Mesenchymal stem cell (in vitro differentiated cells and primary cell): Measurements from ENCODE around the gene RYK.

ENCODE experiments used
- DNase-seq: peaks from one replicate; pipeline ENCODE4 v3.0.0-alpha.2; 2013
- H2AFZ ChIP-seq: one replicate; pipeline ENCODE4 v1.6.1; 2013; ENCODE audit warnings: low read depth, mild to moderate bottlenecking, control low read depth, inconsistent platforms, low read length, moderate library complexity
- H2AK5ac ChIP-seq: 2 replicates; pipeline ENCODE4 v1.6.1; 2013; ENCODE audit warnings: low read length, moderate library complexity, mild to moderate bottlenecking, inconsistent platforms; ENCODE audit not compliant: severe bottlenecking
- H2BK120ac ChIP-seq: one replicate; pipeline ENCODE4 v1.6.1; 2013; ENCODE audit warnings: low read depth, mild to moderate bottlenecking, inconsistent platforms, low read length, moderate library complexity
- H2BK12ac ChIP-seq, 2 experiments: one replicate each; pipeline ENCODE4 v1.6.1; 2013; ENCODE audit warnings: inconsistent platforms in 2 of 2, low read length in 2 of 2, mild to moderate bottlenecking in 2 of 2, moderate library complexity in 2 of 2, control low read depth in 1 of 2
- H2BK15ac ChIP-seq: one replicate; pipeline ENCODE4 v1.6.1; 2013; ENCODE audit warnings: mild to moderate bottlenecking, low read depth, inconsistent platforms; ENCODE audit not compliant: poor library complexity, severe bottlenecking
- H2BK5ac ChIP-seq: 2 replicates; pipeline ENCODE4 v1.6.1; 2013; ENCODE audit warnings: low read depth, mild to moderate bottlenecking, low read length, control low read depth, inconsistent platforms; ENCODE audit not compliant: poor library complexity, severe bottlenecking
- H3K14ac ChIP-seq, 2 experiments: one replicate each; pipeline ENCODE4 v1.6.1; 2013; ENCODE audit warnings: inconsistent platforms in 2 of 2, low read length in 2 of 2, control low read depth in 1 of 2, mild to moderate bottlenecking in 1 of 2, moderate library complexity in 1 of 2
- H3K18ac ChIP-seq, 2 experiments: one replicate each; pipeline ENCODE4 v1.6.1; 2013; ENCODE audit warnings: inconsistent platforms in 2 of 2, low read length in 2 of 2, control low read depth in 1 of 2, low read depth in 1 of 2, mild to moderate bottlenecking in 1 of 2
- H3K23ac ChIP-seq, 2 experiments: one replicate each; pipeline ENCODE4 v1.6.1; 2013; ENCODE audit warnings: inconsistent platforms in 2 of 2, low read length in 2 of 2, mild to moderate bottlenecking in 2 of 2, moderate library complexity in 2 of 2, control low read depth in 1 of 2
- H3K27ac ChIP-seq: 2 replicates; pipeline ENCODE4 v1.5.1; 2013; ENCODE audit warnings: mild to moderate bottlenecking, moderate library complexity, low read length, control low read depth, inconsistent platforms; ENCODE audit not compliant: poor library complexity, severe bottlenecking
- H3K27me3 ChIP-seq, 2 experiments: 2 replicates each; pipeline versions ENCODE4 v1.6.1 to v1.7.0; 2013; ENCODE audit warnings: low read length in 2 of 2, mild to moderate bottlenecking in 2 of 2, moderate library complexity in 2 of 2, control low read depth in 1 of 2, inconsistent platforms in 1 of 2; ENCODE audit not compliant: control insufficient read depth in 1 of 2, insufficient read depth in 1 of 2
- H3K36me3 ChIP-seq, 2 experiments: 2 replicates each; pipeline versions ENCODE4 v1.6.1 to v1.7.0; 2013; ENCODE audit warnings: low read length in 2 of 2, control low read depth in 1 of 2, inconsistent platforms in 1 of 2, low read depth in 1 of 2, mild to moderate bottlenecking in 1 of 2; ENCODE audit not compliant: insufficient read depth in 2 of 2, control insufficient read depth in 1 of 2
- H3K4ac ChIP-seq, 2 experiments: one replicate each; pipeline ENCODE4 v1.6.1; 2013; ENCODE audit warnings: inconsistent platforms in 2 of 2, low read length in 2 of 2, mild to moderate bottlenecking in 2 of 2, moderate library complexity in 2 of 2, control low read depth in 1 of 2, low read depth in 1 of 2
- H3K4me1 ChIP-seq: 2 replicates; pipeline ENCODE4 v1.6.1; 2013; ENCODE audit warnings: low read depth, low read length, control low read depth; ENCODE audit not compliant: control insufficient read depth, insufficient read depth
- H3K4me2 ChIP-seq: 2 replicates; pipeline ENCODE4 v1.6.1; 2013; ENCODE audit warnings: low read length, mild to moderate bottlenecking, inconsistent platforms; ENCODE audit not compliant: poor library complexity, severe bottlenecking
- H3K4me3 ChIP-seq, 2 experiments: 2 replicates each; pipeline versions ENCODE4 v1.5.1 to v1.7.0; 2013; ENCODE audit warnings: low read length in 2 of 2, mild to moderate bottlenecking in 2 of 2, control low read depth in 1 of 2, low read depth in 1 of 2; ENCODE audit not compliant: insufficient read depth in 1 of 2
- H3K79me1 ChIP-seq: replicated peaks from 2 replicates; pipeline ENCODE4 v1.6.1; 2013; ENCODE audit warnings: mild to moderate bottlenecking, control low read depth, low read length, inconsistent platforms; ENCODE audit not compliant: poor library complexity, severe bottlenecking
- H3K9ac ChIP-seq: 2 replicates; pipeline ENCODE4 v1.7.0; 2013; ENCODE audit warnings: mild to moderate bottlenecking, low read length, moderate library complexity
- H3K9me3 ChIP-seq: 2 replicates; pipeline ENCODE4 v1.7.0; 2013; ENCODE audit warnings: mild to moderate bottlenecking, low read length; ENCODE audit not compliant: control insufficient read depth
- H4K8ac ChIP-seq: one replicate; pipeline ENCODE4 v1.6.1; 2013; ENCODE audit warnings: inconsistent platforms, mild to moderate bottlenecking, low read length, moderate library complexity
- H4K91ac ChIP-seq: one replicate; pipeline ENCODE4 v1.6.1; 2013; ENCODE audit warnings: mild to moderate bottlenecking, low read length, inconsistent platforms
- WGBS: methylation state at CpG from one replicate; pipeline ENCODE4 v1.1.7; 2013; ENCODE audit warnings: mixed read lengths; 5-methylcytosine and 5-hydroxymethylcytosine counted together

Gene RYK

GRCh38 chr3:134155446-134155845 is 95.2 kb downstream of the RYK start:
- no peak overlapping the region for H3K4me2 ChIP-seq
- H2AFZ ChIP-seq: no peak overlapping the region
- no peak overlapping the region for H3K4me3 ChIP-seq
- H3K14ac ChIP-seq: no peak overlapping the region
- no peaks in the 10 kb centered on the region for H3K4me1 ChIP-seq
- H3K23ac ChIP-seq: no peak overlapping the region
- no peak overlapping the region for H3K4ac ChIP-seq
- DNase-seq: no peak
- H2BK5ac ChIP-seq: no peak overlapping the region
- H2BK12ac ChIP-seq: no peak overlapping the region
- H2BK15ac ChIP-seq: no peak overlapping the region
- H3K27me3 ChIP-seq: no peaks in the 10 kb centered on the region
- no peak overlapping the region for H3K27ac ChIP-seq
- H2BK120ac ChIP-seq: no peak overlapping the region
- H2AK5ac ChIP-seq: no peak overlapping the region
- H3K18ac ChIP-seq: no peak overlapping the region
- peak overlapping the region; percentile 50 for H4K8ac ChIP-seq
- WGBS: 76% methylated on average over 2 of the region's 2 CpGs
- no peak overlapping the region for H4K91ac ChIP-seq
- peaks cover 20 to 96% of the 10 kb centered on the region in 2 experiments for H3K36me3 ChIP-seq
- H3K9me3 ChIP-seq: no peaks in the 10 kb centered on the region
- H3K9ac ChIP-seq: no peak overlapping the region
- H3K79me1 ChIP-seq: peaks cover 12% of the 10 kb centered on the region

GRCh38 chr3:134153761-134154160 is 96.9 kb downstream of the RYK start:
- H3K14ac ChIP-seq: no peak overlapping the region
- no peaks in the 10 kb centered on the region for H3K4me1 ChIP-seq
- no peak overlapping the region for H2AK5ac ChIP-seq
- peaks cover 10% of the 10 kb centered on the region for H3K79me1 ChIP-seq
- H3K9ac ChIP-seq: no peak overlapping the region
- no peak overlapping the region for H2BK12ac ChIP-seq
- H3K4ac ChIP-seq: no peak overlapping the region
- no peak overlapping the region for H2BK15ac ChIP-seq
- H2AFZ ChIP-seq: no peak overlapping the region
- no peak for DNase-seq
- no peak overlapping the region for H4K91ac ChIP-seq
- H4K8ac ChIP-seq: no peak overlapping the region
- no peak overlapping the region for H2BK5ac ChIP-seq
- H3K23ac ChIP-seq: no peak overlapping the region
- H3K18ac ChIP-seq: no peak overlapping the region
- WGBS: 98% methylated on average over 13 of the region's 13 CpGs
- H3K4me3 ChIP-seq: no peak overlapping the region
- no peak overlapping the region for H3K4me2 ChIP-seq
- H3K27me3 ChIP-seq: no peaks in the 10 kb centered on the region
- no peak overlapping the region for H3K27ac ChIP-seq
- H3K36me3 ChIP-seq: peaks cover 16 to 81% of the 10 kb centered on the region in 2 experiments
- H3K9me3 ChIP-seq: no peaks in the 10 kb centered on the region
- H2BK120ac ChIP-seq: no peak overlapping the region

- H3K14ac ChIP-seq: no peak overlapping the region
- no peak overlapping the region for H2AFZ ChIP-seq
- DNase-seq: no peak
- H3K79me1 ChIP-seq: peaks cover 14% of the 10 kb centered on the region
- no peak overlapping the region for H3K9ac ChIP-seq
- H3K36me3 ChIP-seq: peaks cover 32 to 52% of the 10 kb centered on the region in 2 experiments
- no peak overlapping the region for H2BK5ac ChIP-seq
- no peak overlapping the region for H3K18ac ChIP-seq
- H2BK15ac ChIP-seq: no peak overlapping the region
- no peak overlapping the region for H2BK12ac ChIP-seq
- WGBS: 100% methylated on average over 2 of the region's 2 CpGs
- H3K4ac ChIP-seq: no peak overlapping the region
- H3K4me2 ChIP-seq: no peak overlapping the region
- no peaks in the 10 kb centered on the region for H3K9me3 ChIP-seq
- H3K23ac ChIP-seq: no peak overlapping the region
- H3K27me3 ChIP-seq: no peaks in the 10 kb centered on the region
- no peak overlapping the region for H2AK5ac ChIP-seq
- no peak overlapping the region for H4K8ac ChIP-seq
- H3K4me3 ChIP-seq: no peak overlapping the region
- H2BK120ac ChIP-seq: no peak overlapping the region
- no peak overlapping the region for H3K27ac ChIP-seq
- H3K4me1 ChIP-seq: no peaks in the 10 kb centered on the region
- no peak overlapping the region for H4K91ac ChIP-seq
Measured at GRCh38 chr3:134150476-134150875, 100.2 kb downstream of the RYK start.

- H4K8ac ChIP-seq: no peak overlapping the region
- H2BK12ac ChIP-seq: no peak overlapping the region
- H3K18ac ChIP-seq: no peak overlapping the region
- DNase-seq: no peak
- no peaks in the 10 kb centered on the region for H3K9me3 ChIP-seq
- no peaks in the 10 kb centered on the region for H3K27me3 ChIP-seq
- no peak overlapping the region for H3K23ac ChIP-seq
- no peak overlapping the region for H2BK15ac ChIP-seq
- no peak overlapping the region for H2AFZ ChIP-seq
- H3K27ac ChIP-seq: no peak overlapping the region
- no peak overlapping the region for H3K4me3 ChIP-seq
- H3K4me1 ChIP-seq: no peaks in the 10 kb centered on the region
- peaks cover 14% of the 10 kb centered on the region for H3K79me1 ChIP-seq
- WGBS: 92% methylated on average over 2 of the region's 2 CpGs
- H2BK120ac ChIP-seq: no peak overlapping the region
- no peak overlapping the region for H2BK5ac ChIP-seq
- no peak overlapping the region for H3K4me2 ChIP-seq
- no peak overlapping the region for H3K4ac ChIP-seq
- no peak overlapping the region for H2AK5ac ChIP-seq
- no peak overlapping the region for H3K9ac ChIP-seq
- H3K14ac ChIP-seq: no peak overlapping the region
- no peak overlapping the region for H4K91ac ChIP-seq
- peaks cover 33 to 40% of the 10 kb centered on the region in 2 experiments for H3K36me3 ChIP-seq
Measured at GRCh38 chr3:134149286-134149685, 101.4 kb downstream of the RYK start.
